KMS-11 (cell line): ENCODE results near the gene MFN2.

ENCODE experiments used
- H2AFZ ChIP-seq: fragments of 200-600 bp; sonication (generic); 2 replicates; pipeline ENCODE4 v1.6.1; 2016; ENCODE audit warnings: antibody characterized with exemption, mixed run types, low read depth
- H3K27ac ChIP-seq: fragments of 200-600 bp; sonication (generic); 2 replicates; pipeline ENCODE4 v1.6.1; 2016; ENCODE audit warnings: mild to moderate bottlenecking, mixed run types
- H3K27me3 ChIP-seq: fragments of 200-600 bp; sonication (generic); 2 replicates; pipeline ENCODE4 v1.6.1; 2017; ENCODE audit warnings: mild to moderate bottlenecking, low read depth, mixed run types, moderate library complexity; ENCODE audit not compliant: insufficient read depth
- H3K36me3 ChIP-seq: fragments of 200-600 bp; sonication (generic); 2 replicates; pipeline ENCODE4 v1.6.1; 2017; ENCODE audit warnings: mild to moderate bottlenecking, mixed run types; ENCODE audit not compliant: insufficient read depth
- H3K4me1 ChIP-seq: fragments of 200-600 bp; sonication (generic); 2 replicates; pipeline ENCODE4 v1.6.1; 2016; ENCODE audit warnings: mild to moderate bottlenecking, low read depth, mixed run types; ENCODE audit not compliant: poor library complexity, severe bottlenecking
- H3K4me2 ChIP-seq: fragments of 200-600 bp; sonication (generic); 2 replicates; pipeline ENCODE4 v1.7.0; 2016; ENCODE audit warnings: mild to moderate bottlenecking, mixed run types
- H3K4me3 ChIP-seq: fragments of 200-600 bp; sonication (generic); IDR thresholded peaks from 2 replicates; pipeline ENCODE4 v1.6.1; 2017; ENCODE audit warnings: low read depth, low read length, mixed read lengths; ENCODE audit not compliant: insufficient read depth
- H3K79me2 ChIP-seq: fragments of 200-600 bp; sonication (generic); 2 replicates; pipeline ENCODE4 v1.6.1; 2016; ENCODE audit warnings: low read depth, mixed run types; ENCODE audit not compliant: insufficient read depth
- H3K9ac ChIP-seq: fragments of 200-600 bp; sonication (generic); 2 replicates; pipeline ENCODE4 v1.6.1; 2016; ENCODE audit warnings: mild to moderate bottlenecking, mixed run types
- H4K20me1 ChIP-seq: fragments of 200-600 bp; sonication (generic); 2 replicates; pipeline ENCODE4 v1.6.1; 2016; ENCODE audit warnings: mild to moderate bottlenecking, mixed run types; ENCODE audit not compliant: insufficient read depth
- TF ChIP-seq, protein P1 (sequence below): fragments of 200-600 bp; sonication (generic); conservative IDR thresholded peaks from 2 replicates; pipeline ENCODE4 v1.6.1; 2017; ENCODE audit warnings: low read depth, mild to moderate bottlenecking, antibody characterized with exemption, low read length, moderate library complexity, mixed read lengths

MFN2 gene

GRCh38 chr1:11979851-11980675, at the start of gene MFN2:
Gene MFN2 (plus strand): TSS chr1:11980444. CDS start chr1:11989169, 8,725 bp downstream.
- peak within 1 kb of the TSS; percentile 92 for H3K4me2 ChIP-seq
- H4K20me1 ChIP-seq: no peaks in the 10 kb centered on the region
- peaks cover 15% of the 10 kb centered on the region for H3K4me1 ChIP-seq
- H3K36me3 ChIP-seq: no peaks in the 10 kb centered on the region
- peak within 1 kb of the TSS; percentile 85 for H3K9ac ChIP-seq
- H3K4me3 ChIP-seq: peak within 1 kb of the TSS; percentile 77
- peak within 1 kb of the TSS; percentile 61 for H3K27ac ChIP-seq
- H3K27me3 ChIP-seq: no peaks in the 10 kb centered on the region
- peaks cover 43% of the 10 kb centered on the region for H3K79me2 ChIP-seq
- peak within 1 kb of the TSS; percentile 82 for H2AFZ ChIP-seq
- TF ChIP-seq, protein P1, sequence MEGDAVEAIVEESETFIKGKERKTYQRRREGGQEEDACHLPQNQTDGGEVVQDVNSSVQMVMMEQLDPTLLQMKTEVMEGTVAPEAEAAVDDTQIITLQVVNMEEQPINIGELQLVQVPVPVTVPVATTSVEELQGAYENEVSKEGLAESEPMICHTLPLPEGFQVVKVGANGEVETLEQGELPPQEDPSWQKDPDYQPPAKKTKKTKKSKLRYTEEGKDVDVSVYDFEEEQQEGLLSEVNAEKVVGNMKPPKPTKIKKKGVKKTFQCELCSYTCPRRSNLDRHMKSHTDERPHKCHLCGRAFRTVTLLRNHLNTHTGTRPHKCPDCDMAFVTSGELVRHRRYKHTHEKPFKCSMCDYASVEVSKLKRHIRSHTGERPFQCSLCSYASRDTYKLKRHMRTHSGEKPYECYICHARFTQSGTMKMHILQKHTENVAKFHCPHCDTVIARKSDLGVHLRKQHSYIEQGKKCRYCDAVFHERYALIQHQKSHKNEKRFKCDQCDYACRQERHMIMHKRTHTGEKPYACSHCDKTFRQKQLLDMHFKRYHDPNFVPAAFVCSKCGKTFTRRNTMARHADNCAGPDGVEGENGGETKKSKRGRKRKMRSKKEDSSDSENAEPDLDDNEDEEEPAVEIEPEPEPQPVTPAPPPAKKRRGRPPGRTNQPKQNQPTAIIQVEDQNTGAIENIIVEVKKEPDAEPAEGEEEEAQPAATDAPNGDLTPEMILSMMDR: no peak

DNA sequence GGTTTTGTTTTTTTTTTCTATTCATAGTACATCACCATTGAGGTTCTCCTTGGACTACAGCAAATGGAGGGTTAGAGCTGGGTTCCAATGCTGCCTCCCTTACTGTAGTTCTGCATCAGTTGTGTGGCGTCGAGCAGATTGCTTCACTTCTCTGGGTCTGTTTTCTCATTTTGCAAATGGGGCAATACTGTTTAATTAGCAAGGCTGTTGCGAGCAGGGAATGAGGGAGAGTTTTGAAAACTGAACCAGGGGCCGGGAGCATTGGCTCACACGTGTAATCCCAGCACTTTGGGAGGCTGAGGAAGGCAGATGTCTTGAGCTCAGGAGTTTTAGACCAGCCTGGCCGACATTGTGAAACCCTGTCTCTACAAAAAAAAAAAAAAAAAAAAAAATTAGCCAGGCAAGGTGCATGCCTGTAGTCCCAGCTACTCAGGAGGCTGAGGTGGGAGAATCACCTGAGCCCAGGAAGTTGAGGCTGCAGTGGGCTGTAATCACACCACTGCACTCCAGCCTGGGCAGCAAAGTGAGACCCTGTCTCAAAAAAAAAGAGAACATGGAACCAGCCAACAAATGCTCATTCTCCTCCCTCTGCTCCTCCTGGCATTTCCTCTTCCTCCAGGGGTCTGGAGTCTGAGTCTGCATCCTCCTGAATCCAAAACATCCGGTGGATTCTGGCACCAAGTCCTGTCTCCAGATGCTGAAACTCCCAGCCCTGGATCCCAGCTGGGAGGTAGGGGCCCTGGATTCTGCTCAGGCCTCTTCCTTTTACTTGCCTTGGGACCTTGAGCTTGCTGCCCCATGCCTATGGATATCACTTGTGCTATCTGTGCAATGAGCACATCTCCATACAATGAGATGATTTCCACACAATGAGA, 49.4 kb upstream of the MFN2 start:
- TF ChIP-seq, protein P1: no peak
- Histone ChIP-seq H3K4me3 (no peak overlapping the region), H3K27ac (no peak overlapping the region), H3K4me1 (peaks cover 16% of the 10 kb centered on the region), H3K79me2 (no peaks in the 10 kb centered on the region), H3K4me2 (no peak overlapping the region), H3K36me3 (no peaks in the 10 kb centered on the region), H3K9ac (no peak overlapping the region), H2AFZ (no peak overlapping the region), H4K20me1 (no peaks in the 10 kb centered on the region), H3K27me3 (no peaks in the 10 kb centered on the region)

- H3K4me2 ChIP-seq: no peak overlapping the region
These were observed 48.4 kb upstream of the MFN2 start for GRCh38 chr1:11931845-11932244.

DNA sequence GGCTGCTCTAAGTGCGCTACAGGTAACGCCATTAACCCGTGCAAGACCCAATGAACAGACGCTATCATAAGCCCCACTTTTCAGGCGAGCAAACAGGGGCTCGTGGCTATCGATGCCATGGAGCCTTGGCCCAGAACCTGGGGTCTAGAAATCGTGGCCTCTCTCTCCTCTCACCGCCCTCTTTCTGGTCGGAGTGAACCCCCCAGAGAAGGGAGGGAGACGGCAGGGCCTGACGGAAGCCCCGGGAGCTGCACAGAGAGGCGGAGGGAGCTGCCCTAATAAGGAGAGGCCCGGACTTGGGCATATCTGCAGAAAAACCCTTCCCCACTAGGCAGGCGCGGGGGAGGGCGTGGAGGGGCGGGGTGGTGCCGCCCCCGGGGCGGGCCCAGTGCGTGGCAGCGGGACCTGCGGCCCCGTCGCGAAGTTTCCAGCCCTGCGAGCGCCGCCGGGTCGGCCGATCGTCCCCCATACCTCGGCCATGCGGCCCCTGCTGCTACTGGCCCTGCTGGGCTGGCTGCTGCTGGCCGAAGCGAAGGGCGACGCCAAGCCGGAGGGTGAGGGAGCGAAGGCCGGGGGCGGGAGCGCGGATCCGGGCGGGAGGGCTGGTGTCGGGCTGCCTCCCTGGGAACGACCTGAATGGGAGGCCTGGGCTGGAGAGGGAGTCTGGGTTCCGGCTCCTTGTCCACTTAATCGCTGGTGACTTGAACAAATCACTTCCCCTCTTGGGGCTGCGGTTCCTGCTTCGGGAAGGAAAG, 45.8 kb upstream of the MFN2 start, which contains the start of gene PLOD1:
PLOD1 (plus strand) TSS at position 416 of the 755 bp plus-strand sequence; CDS start at position 479, 63 bp downstream.
- no peak within 1 kb of the TSS; the same call in 1 of the 2 replicates for H3K27ac ChIP-seq
- no peaks in the 10 kb centered on the region for H3K27me3 ChIP-seq
- no peaks in the 10 kb centered on the region for H3K36me3 ChIP-seq
- peak within 1 kb of the TSS; percentile 99 for H3K4me2 ChIP-seq
- H2AFZ ChIP-seq: peak within 1 kb of the TSS; percentile 100
- H3K9ac ChIP-seq: peak within 1 kb of the TSS; percentile 61; the same call in 1 of the 2 replicates
- no peaks in the 10 kb centered on the region for H4K20me1 ChIP-seq
- peak within 1 kb of the TSS; percentile 88 for H3K4me3 ChIP-seq
- peaks cover 7% of the 10 kb centered on the region for H3K4me1 ChIP-seq
- no peaks in the 10 kb centered on the region for H3K79me2 ChIP-seq
- TF ChIP-seq, protein P1: no peak

More at GRCh38 chr1:11931845-11932244, 48.4 kb upstream of the MFN2 start:
- H3K4me1 ChIP-seq: peaks cover 14% of the 10 kb centered on the region
- TF ChIP-seq, protein P1: no peak
- no peaks in the 10 kb centered on the region for H3K36me3 ChIP-seq
- no peak overlapping the region for H3K9ac ChIP-seq
- no peak overlapping the region for H2AFZ ChIP-seq
- no peaks in the 10 kb centered on the region for H3K27me3 ChIP-seq
- no peak overlapping the region for H3K27ac ChIP-seq
- no peaks in the 10 kb centered on the region for H3K79me2 ChIP-seq
- H3K4me3 ChIP-seq: no peak overlapping the region
- no peaks in the 10 kb centered on the region for H4K20me1 ChIP-seq
